Neutrophil (primary cell): ENCODE data around the gene CTSD.

Source experiments
- H3K27ac ChIP-seq: fragments of 200-600 bp; sonication (generic); 2 replicates; pipeline ENCODE4 v1.5.1; 2016; ENCODE audit warnings: mild to moderate bottlenecking, moderate library complexity
- H3K27me3 ChIP-seq: fragments of 200-600 bp; sonication (generic); 2 replicates; pipeline ENCODE4 v1.6.0; 2016; ENCODE audit warnings: mild to moderate bottlenecking
- H3K36me3 ChIP-seq: fragments of 200-600 bp; sonication (generic); 2 replicates; pipeline ENCODE4 v1.5.1; 2017
- H3K4me1 ChIP-seq, 2 experiments: fragments of 200-600 bp in 1 of 2; sonication (generic) in 1 of 2; 1 replicate in 1 of 2; 2 replicates in 1 of 2; pipeline versions ENCODE4 v1.5.1 to v1.6.1; 2013 to 2016; ENCODE audit warnings: low read depth in 1 of 2, low read length in 1 of 2, mild to moderate bottlenecking in 1 of 2, moderate library complexity in 1 of 2; ENCODE audit not compliant: control insufficient read depth in 1 of 2, insufficient read depth in 1 of 2
- H3K4me3 ChIP-seq, 2 experiments: fragments of 200-600 bp in 1 of 2; sonication (generic) in 1 of 2; 1 replicate in 1 of 2; 2 replicates in 1 of 2; pipeline ENCODE4 v1.5.1; 2013 to 2016; ENCODE audit warnings: low read depth in 1 of 2, low read length in 1 of 2, mild to moderate bottlenecking in 1 of 2, moderate library complexity in 1 of 2
- H3K9me3 ChIP-seq: fragments of 200-600 bp; sonication (generic); 2 replicates; pipeline ENCODE4 v1.5.1; 2016
- CTCF ChIP-seq: fragments of 200-600 bp; sonication (generic); IDR thresholded peaks from 2 replicates; pipeline ENCODE4 v1.5.1; 2016; ENCODE audit warnings: antibody characterized with exemption

The CTSD gene

DNA sequence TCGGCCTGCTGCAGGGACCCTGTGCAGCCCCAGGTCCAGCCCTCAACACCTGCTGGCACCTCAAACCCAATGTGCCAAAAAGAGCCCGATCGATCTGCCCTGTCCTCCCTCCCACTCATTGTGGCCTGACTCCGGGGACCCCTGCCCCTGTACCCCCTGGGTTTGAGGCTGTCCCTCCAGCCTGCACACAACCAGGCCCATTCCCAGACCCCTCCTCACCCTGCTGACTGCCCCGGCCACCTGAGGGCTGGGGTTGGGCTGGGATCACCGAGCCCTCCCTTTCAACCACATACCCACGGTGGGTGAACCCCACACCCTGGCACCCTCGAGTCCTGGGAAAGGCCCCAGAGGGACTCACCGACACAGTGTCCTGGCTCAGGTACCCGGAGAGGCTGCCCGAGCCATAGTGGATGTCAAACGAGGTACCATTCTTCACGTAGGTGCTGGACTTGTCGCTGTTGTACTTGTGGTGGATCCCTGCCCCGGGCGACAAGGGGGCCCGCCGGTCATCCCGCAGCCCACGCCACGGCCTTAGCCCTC, 5.0 kb downstream of the CTSD start:
- no peaks in the 10 kb centered on the region for H3K9me3 ChIP-seq
- peaks cover 74% of the 10 kb centered on the region for H3K36me3 ChIP-seq
- peak overlapping the region; percentile 85 to 99 for H3K4me3 ChIP-seq
- no peak for TF ChIP-seq CTCF
- H3K4me1 ChIP-seq, result peaks cover 89 to 95% of the 10 kb centered on the region in 2 experiments
- peak overlapping the region; percentile 98 for H3K27ac ChIP-seq
- no peaks in the 10 kb centered on the region for H3K27me3 ChIP-seq

- H3K4me3 ChIP-seq, result peak overlapping the region; percentile 85 to 99
- peak overlapping the region; percentile 98 for H3K27ac ChIP-seq
- no peaks in the 10 kb centered on the region for H3K9me3 ChIP-seq
- peaks cover 87 to 98% of the 10 kb centered on the region in 2 experiments for H3K4me1 ChIP-seq
- peaks cover 80% of the 10 kb centered on the region for H3K36me3 ChIP-seq
- H3K27me3 ChIP-seq, result no peaks in the 10 kb centered on the region
- TF ChIP-seq CTCF, result no peak
Observed at GRCh38 chr11:1757861-1758610, 5.7 kb downstream of the CTSD start.

DNA sequence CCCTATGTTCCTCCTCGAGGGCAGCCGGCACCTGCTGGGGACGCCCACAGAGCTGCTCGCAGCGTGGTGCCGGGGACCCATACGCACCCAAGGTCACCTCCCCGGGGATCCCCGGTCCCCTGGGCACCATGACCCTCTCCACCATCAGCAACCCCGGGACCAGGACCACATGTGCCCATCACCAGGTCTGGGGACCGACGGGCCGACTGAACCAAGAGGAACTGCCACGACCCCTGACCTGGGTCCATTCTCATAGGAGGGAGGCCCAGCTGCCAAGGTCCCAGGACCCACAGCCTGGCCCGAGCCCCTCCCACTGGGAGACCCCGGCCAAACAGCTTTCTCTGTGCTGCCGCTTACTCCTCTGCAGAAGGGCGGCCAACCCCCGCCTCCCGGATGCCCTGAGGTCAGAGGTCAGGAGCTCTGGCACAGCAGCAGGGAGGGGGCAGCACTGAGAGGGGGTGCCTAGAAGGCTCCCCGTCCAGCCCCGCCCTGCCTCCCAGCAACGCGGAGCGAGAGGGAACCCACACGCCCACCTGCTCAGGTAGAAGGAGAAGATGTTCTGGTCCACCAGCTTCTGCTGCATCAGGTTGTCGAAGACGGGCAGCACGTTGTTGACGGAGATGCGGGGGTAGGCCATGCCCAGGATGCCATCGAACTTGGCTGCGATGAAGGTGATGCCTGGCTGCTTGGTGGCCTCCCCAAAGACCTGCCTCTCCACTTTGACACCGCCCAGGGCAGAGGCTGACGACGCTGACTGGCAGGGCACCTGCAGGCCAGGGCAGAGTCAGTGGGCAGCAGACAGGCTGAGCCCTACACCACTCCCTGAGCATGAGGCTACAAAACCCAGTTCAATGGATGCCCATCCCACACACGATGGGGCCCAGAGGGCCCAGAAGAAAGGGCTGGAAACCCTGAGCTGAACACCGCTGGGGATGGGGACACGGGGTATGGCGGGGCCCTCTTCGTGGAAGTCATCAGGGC, 6.6 kb downstream of the CTSD start:
- no peak for TF ChIP-seq CTCF
- Histone ChIP-seq H3K27ac (peak overlapping the region; percentile 98), H3K4me3 (peak overlapping the region; percentile 85 to 99), H3K36me3 (peaks cover 90% of the 10 kb centered on the region), H3K9me3 (no peaks in the 10 kb centered on the region), H3K4me1 (peaks cover 77 to 100% of the 10 kb centered on the region in 2 experiments), H3K27me3 (no peaks in the 10 kb centered on the region)

DNA sequence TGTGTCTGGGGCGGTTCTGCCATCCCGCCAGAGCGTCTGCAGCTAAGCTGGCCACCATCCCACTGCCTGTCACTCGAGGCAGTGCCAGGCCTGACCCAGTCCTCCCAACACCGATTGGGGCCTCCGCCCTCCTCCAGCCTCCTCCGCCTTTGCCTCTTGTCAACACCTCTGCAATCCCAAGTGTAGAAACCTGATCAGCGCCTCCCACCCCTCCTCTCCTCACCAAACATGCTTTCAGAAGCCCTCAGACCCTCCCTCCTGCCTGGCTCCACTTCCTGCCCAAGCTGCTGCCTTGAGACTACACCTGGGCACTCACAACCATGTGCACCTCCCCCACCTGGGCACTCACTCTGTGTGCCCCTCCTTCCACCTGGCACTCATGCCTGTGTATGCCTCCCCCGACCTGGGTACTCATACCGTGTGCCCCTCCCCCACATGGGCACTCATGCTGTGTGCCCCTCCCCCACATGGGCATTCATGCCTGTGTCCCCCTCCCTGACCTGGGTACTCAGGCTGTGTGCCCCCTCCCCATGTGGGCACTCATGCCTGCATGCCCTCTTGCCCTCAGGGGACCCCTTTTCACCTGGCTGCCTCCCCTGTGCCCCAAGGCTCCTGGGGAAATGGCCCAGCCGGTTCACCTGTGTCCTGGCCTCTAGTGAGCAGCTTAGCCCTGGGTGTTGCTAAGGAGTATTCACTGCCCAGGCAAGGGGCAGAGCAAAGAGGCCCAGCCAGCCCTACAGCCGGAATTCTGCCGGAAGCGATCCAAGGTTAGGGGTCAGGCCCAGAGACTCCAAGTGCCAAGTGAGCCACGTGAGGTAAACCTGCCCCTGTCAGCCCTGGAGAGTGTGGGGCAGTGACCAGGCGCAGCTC, 7.8 kb downstream of the CTSD start:
- Histone ChIP-seq H3K4me1 (peaks cover 66 to 100% of the 10 kb centered on the region in 2 experiments), H3K27me3 (no peaks in the 10 kb centered on the region), H3K27ac (peak overlapping the region; percentile 98), H3K4me3 (peak overlapping the region; percentile 32 to 99), H3K9me3 (no peaks in the 10 kb centered on the region), H3K36me3 (peaks cover 94% of the 10 kb centered on the region)
- TF ChIP-seq CTCF, result no peak

- H3K4me3 ChIP-seq, result peak overlapping the region; percentile 32 to 99
- TF ChIP-seq CTCF, result no peak
- H3K27ac ChIP-seq, result peak overlapping the region; percentile 98
- H3K27me3 ChIP-seq, result no peaks in the 10 kb centered on the region
- H3K9me3 ChIP-seq, result no peaks in the 10 kb centered on the region
- H3K4me1 ChIP-seq, result peaks cover 65 to 100% of the 10 kb centered on the region in 2 experiments
- H3K36me3 ChIP-seq, result peaks cover 90% of the 10 kb centered on the region
Observed at GRCh38 chr11:1755344-1755691, 8.4 kb downstream of the CTSD start.
